Right renal pelvis (tissue), 4 donors: Measurements from ENCODE around the gene GP9. TPM values are rescaled to one million over a fixed set of nuclear protein-coding genes. Genes with fewer than 3 reads are reported as not detected.
"Not testable (repeated sequence)": the region's sequence is repeated elsewhere in the genome, so short reads cannot be mapped to it uniquely, and the experiment has no call there.

ENCODE experiments used
- DNase-seq, 4 donors: peaks; one replicate each; pipeline ENCODE4 v3.0.0-alpha.2; 2013; ENCODE audit warnings: low read depth in 4 of 4, low spot score in 3 of 4, missing footprints in 1 of 4
- polyA plus RNA-seq, 4 donors: library from polyadenylated mRNA; unstranded; fragments of 120-200 nt; gene quantifications; one replicate each; pipeline ENCODE4 v1.2.1, GENCODE V29; 2013; ENCODE audit not compliant: insufficient read length in 4 of 4

The GP9 gene
- polyA plus RNA-seq, 4 donors = 0.97 to 2.4 (median 1.1) TPM

- no peak for DNase-seq
Observed at GRCh38 chr3:129106866-129107565, 46.4 kb downstream of the GP9 start.

- DNase-seq = no peak
Observed at GRCh38 chr3:129107793-129108192, 47.2 kb downstream of the GP9 start.

GRCh38 chr3:129111076-129111780 is 50.6 kb downstream of the GP9 start:
- not testable (repeated sequence) for DNase-seq

Other genes with a start within 250 kb of the GP9 start
- 10 to 100 TPM; 30.3 to 40.6 (median 38.4) TPM for gene ACAD9, start 181.2 kb upstream of the GP9 start, polyA plus RNA-seq
- 1 to 10 TPM in 3 of 4 donors, under 1 TPM in 1; 0.93 to 1.5 (median 1.2) TPM for gene CFAP92, start 66.7 kb upstream of the GP9 start, polyA plus RNA-seq
- 1 to 10 TPM; 2.1 to 3.0 (median 2.7) TPM for gene EFCC1, start 59.5 kb upstream of the GP9 start, polyA plus RNA-seq
- gene RAB43, start 61.0 kb downstream of the GP9 start, polyA plus RNA-seq = 1 to 10 TPM; 5.6 to 7.2 (median 6.5) TPM
- gene ISY1, start 100.3 kb downstream of the GP9 start, polyA plus RNA-seq = 10 to 100 TPM; 48.6 to 56.0 (median 50.8) TPM
- gene CNBP, start 123.1 kb downstream of the GP9 start, polyA plus RNA-seq = 100 to 1,000 TPM; 401 to 432 (median 416) TPM
- 100 to 1,000 TPM; 151 to 163 (median 153) TPM for gene COPG1, start 188.8 kb downstream of the GP9 start, polyA plus RNA-seq
- gene HMCES, start 218.1 kb downstream of the GP9 start, polyA plus RNA-seq = 10 to 100 TPM; 52.3 to 54.8 (median 52.8) TPM